LNCAP (cell line): ENCODE data around the gene HES2.

Experiments
- TF ChIP-seq, protein P1 (sequence below): fragments of 450-650 bp; IDR thresholded peaks from 2 replicates; pipeline ENCODE4 v1.5.1; 2017; ENCODE audit warnings: mild to moderate bottlenecking

Gene HES2

DNA sequence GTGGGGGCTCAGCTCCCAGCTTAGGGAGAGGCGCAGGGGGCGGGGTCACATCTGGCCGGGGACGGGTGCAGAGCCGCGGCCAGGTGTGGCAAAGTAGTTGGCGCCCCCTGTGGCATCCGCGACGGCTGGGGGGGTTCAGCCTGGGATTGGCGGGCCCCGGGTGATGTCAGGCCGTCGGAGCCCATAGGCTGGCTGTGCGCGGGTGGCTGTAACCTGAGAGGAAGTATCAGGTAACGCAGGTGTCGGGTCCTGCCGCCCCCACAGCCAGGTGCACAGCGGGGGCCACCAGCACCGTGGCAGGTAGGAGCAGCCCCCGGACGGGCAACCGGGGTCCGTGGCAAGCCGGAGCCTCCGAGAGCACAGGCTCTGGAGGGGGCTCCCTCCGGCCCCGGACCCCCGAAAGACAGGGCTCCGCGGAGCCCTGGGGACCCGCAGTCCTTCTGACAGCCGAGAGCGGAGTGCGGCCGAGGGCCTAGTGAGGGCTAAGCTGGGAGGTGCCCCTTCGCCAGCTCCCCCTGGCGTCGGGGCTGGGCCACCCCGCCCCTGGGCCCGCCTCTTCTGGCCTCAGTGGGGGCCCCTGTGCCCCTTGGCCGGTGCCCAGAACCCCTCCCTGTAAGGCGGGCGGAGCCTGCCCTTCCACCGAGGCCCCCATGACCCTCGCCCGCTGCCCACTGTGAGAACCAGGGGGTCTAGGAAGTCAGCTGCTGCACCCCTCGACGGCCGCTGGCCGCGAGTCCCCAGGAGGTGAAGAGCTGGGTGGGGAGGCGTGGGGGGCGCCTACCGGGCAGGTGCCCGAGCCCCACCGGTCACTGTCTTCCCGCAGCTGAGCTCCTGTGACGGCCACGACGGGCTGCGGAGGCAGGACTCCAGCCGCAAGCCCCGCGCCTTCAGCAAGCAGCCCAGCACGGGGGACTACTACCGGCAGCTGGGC lies 28.4 kb upstream of the HES2 start:
- TF ChIP-seq, protein P1, sequence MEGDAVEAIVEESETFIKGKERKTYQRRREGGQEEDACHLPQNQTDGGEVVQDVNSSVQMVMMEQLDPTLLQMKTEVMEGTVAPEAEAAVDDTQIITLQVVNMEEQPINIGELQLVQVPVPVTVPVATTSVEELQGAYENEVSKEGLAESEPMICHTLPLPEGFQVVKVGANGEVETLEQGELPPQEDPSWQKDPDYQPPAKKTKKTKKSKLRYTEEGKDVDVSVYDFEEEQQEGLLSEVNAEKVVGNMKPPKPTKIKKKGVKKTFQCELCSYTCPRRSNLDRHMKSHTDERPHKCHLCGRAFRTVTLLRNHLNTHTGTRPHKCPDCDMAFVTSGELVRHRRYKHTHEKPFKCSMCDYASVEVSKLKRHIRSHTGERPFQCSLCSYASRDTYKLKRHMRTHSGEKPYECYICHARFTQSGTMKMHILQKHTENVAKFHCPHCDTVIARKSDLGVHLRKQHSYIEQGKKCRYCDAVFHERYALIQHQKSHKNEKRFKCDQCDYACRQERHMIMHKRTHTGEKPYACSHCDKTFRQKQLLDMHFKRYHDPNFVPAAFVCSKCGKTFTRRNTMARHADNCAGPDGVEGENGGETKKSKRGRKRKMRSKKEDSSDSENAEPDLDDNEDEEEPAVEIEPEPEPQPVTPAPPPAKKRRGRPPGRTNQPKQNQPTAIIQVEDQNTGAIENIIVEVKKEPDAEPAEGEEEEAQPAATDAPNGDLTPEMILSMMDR, result no peak

DNA sequence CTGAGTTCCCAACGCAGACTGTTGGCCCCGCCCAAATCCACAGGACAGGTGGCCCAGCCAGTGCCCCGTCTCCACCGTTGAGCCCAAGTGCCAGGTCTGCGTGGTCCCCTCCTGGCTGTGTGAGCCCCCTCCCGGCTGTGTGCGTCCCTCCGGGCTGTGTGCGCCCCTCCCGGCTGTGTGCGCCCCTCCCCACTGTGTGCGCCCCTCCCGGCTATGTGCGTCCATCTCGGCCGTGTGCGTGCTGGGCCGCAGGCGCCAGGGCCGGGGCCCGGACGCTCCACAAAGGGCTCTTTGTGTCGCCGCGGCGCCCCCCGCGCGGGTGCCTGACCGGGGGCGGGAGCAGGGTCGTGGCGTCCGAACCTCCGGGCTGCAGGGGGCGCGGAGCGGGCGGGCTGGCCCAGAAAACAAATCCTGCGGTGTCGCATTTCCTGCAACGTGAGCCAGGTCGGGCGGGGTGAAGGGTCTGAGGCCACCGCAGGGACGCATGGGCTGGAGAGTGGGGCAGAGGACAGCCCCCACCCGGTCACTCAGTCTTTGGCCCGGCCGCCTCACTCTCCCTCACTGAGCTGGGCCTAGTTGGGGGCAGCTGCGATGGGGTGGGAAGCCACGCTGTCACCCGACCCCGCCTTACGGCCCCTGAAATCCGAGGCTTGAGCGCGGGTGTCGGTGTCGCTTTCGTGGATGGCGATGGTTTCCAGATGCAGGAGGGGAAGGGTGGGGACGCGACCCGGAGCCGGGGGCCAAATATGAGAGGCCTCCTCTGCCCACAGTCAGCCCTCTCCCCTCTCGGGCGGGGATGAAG lies 27.5 kb upstream of the HES2 start:
- TF ChIP-seq, protein P1, result no peak

DNA sequence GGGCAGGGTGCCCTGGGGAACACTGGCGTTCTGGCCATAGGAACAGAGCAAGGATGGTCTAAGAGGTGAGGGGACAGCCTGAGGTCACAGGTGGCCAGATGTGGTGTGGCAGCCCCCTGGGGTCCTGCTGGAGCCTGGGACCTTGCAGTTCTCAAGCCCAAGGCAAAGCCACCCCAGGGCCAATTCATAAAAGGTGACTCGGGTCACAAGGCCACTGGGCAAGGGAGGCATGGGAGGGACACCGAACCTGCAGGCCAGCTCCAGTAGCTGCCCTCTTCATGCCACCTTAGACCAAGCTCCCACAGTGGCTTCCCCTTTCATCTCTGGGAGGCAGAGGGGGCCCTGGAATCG lies 26.9 kb upstream of the HES2 start:
- TF ChIP-seq, protein P1, result no peak

DNA sequence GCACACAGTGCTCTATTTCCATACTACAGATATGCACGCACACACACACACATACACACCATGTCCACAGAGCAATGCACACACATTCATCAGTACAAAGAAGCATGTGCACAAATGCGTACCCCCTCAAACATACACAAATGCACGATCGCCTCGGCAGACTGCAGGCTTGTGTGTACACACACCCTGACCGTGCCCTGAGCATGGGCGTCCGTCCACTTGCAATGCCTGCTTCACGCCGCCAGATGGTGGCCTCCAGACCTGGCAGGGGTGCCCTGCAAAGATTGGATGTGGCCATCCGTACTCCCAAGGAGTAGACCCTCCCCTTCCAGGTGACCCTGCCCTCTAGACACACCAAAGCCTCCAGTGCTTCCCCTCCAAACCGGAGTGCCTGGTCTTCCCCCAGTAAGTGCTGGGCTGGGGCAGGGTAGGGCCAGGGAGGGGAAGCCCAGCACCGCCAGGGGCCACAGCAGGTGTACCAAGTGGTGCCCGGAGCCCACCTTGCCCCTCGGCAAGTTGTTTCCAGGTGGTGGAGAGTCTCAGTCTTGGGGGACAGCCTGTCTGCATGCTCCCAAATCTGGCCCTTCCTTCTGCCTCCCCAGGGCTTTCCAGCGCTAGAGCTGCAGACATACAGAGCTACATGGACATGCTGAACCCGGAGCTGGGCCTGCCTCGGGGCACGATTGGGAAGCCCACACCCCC lies 25.5 kb upstream of the HES2 start:
- TF ChIP-seq, protein P1, result peak; percentile 72

DNA sequence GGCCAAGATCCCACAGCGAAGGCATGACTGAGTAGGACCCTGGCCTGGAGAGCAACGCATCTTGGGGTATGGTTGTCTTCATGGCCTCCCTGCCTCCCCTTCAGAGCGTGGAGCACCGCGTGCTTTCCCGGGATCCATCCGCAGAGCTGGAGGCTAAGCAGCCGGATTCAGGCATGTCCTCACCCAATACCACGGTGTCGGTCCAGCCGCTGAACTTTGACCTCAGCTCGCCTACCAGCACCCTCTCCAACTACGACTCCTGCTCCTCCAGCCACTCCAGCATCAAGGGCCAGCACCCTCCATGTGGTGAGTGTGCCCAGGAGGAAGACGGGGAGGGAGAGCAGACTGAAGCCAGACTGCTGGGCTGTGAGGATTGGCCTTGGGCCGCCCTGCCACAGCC lies 24.7 kb upstream of the HES2 start:
- TF ChIP-seq, protein P1, result no peak

DNA sequence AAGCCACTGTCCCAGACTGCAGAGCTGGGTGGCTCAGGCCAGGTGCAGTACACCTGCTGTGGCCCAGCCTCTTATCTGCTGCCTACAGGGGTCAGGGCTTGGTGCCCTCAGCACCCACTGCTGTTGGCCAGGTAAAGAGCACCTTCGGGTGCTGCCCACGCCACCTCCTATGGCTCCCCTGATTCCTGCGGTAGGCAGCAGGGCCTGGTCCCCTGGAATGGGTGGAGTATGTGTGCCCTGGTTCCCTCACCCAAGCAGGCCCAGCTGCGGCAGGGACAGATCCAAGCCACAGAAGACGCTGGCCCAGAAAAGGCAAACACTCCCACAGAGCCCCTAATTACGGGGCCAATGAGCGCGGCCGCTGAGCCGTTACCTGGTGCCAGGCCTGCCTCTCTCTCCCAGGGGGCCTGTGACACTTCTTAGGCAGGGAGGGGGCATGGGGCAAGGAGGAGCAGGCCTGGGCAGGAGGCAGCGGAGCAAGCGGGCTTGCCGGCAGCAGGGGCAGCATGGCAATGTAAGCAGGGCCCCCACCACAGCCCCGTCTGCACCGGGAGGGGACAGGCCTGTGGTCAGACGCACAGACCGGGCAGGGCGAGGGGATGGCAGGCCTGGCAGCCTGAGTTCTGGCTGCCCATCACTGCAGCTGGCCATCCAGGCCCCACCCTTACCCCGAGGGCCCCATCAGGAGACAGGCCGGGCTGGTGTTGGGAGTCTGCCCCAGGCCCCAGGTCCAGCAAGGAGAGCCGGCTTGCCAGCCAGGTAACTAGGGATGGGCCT lies 23.8 kb upstream of the HES2 start:
- TF ChIP-seq, protein P1, result no peak

DNA sequence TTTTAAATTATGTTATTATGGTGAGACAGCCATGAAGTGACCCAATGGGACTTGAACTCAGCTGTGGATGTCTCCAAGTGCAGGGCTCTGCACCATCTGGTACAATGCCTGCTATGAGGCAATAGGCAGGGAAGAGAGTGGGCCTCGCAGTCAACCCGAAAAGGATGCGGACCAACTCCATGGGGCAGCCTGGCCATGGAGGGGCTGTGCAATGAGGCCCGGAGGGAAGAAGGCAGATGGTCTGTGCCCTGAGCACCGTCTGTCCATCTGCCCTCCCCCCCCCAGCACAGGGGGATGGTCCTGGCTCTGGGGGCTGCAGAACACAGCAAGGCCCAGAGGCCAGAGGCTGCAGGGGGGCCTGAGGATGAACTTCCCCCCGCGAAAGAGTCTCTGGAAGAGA lies 21.9 kb upstream of the HES2 start:
- TF ChIP-seq, protein P1, result no peak
